GM23338 (cell line): Measurements from ENCODE around the gene DDX46. TPM values are rescaled to one million over a fixed set of nuclear protein-coding genes. Genes with fewer than 3 reads are reported as not detected.

Source experiments
- ATAC-seq: fragments of 200-7000 bp; cut with Tn5 transposase; 3 replicates; pipeline ENCODE4 v1.9.1; 2020
- DNase-seq: peaks from one replicate; pipeline ENCODE4 v3.0.0-alpha.2; 2015; ENCODE audit warnings: low spot score
- H2AFZ ChIP-seq: fragments of 200-600 bp; sonication (generic); 2 replicates; pipeline ENCODE4 v1.8.0; 2016; ENCODE audit warnings: antibody characterized with exemption, mild to moderate bottlenecking, moderate library complexity
- H3F3A ChIP-seq: fragments of 200-600 bp; sonication (generic); replicated peaks from 2 replicates; pipeline ENCODE4 v1.8.0; 2017; ENCODE audit warnings: antibody characterized with exemption, mixed run types, low read depth
- H3K27ac ChIP-seq: fragments of 200-600 bp; sonication (generic); 2 replicates; pipeline ENCODE4 v1.6.1; 2016; ENCODE audit warnings: low read depth
- H3K27me3 ChIP-seq: fragments of 200-600 bp; sonication (generic); 2 replicates; pipeline ENCODE4 v1.8.0; 2016; ENCODE audit warnings: mild to moderate bottlenecking, mixed run types, moderate library complexity; ENCODE audit not compliant: insufficient read depth
- H3K36me3 ChIP-seq: fragments of 200-600 bp; sonication (generic); 2 replicates; pipeline ENCODE4 v1.8.0; 2016; ENCODE audit warnings: mild to moderate bottlenecking; ENCODE audit not compliant: insufficient read depth
- H3K4me1 ChIP-seq: fragments of 200-600 bp; sonication (generic); 2 replicates; pipeline ENCODE4 v1.8.0; 2016; ENCODE audit warnings: mild to moderate bottlenecking, moderate library complexity; ENCODE audit not compliant: insufficient read depth
- H3K4me2 ChIP-seq: fragments of 200-600 bp; sonication (generic); 2 replicates; pipeline ENCODE4 v1.7.1; 2017; ENCODE audit warnings: mixed run types
- H3K4me3 ChIP-seq: fragments of 200-600 bp; sonication (generic); 2 replicates; pipeline ENCODE4 v1.6.1; 2016; ENCODE audit warnings: mixed run types
- H3K79me2 ChIP-seq: fragments of 200-600 bp; sonication (generic); replicated peaks from 2 replicates; pipeline ENCODE4 v1.8.0; 2017; ENCODE audit warnings: mild to moderate bottlenecking; ENCODE audit not compliant: insufficient read depth
- H3K9me2 ChIP-seq: fragments of 200-600 bp; sonication (generic); 2 replicates; pipeline ENCODE4 v1.8.0; 2017; ENCODE audit not compliant: insufficient read depth
- H4K20me1 ChIP-seq: fragments of 200-600 bp; sonication (generic); replicated peaks from 2 replicates; pipeline ENCODE4 v1.8.0; 2017; ENCODE audit warnings: mild to moderate bottlenecking; ENCODE audit not compliant: insufficient read depth
- H3K27ac Mint-ChIP-seq: 2 replicates; pipeline ENCODE4 v1.8.0; 2020; ENCODE audit warnings: inconsistent platforms, mild to moderate bottlenecking, moderate library complexity, mixed read lengths
- H3K27me3 Mint-ChIP-seq: 3 replicates; pipeline ENCODE4 v1.8.0; 2022; ENCODE audit warnings: low read depth, mild to moderate bottlenecking, moderate library complexity, mixed read lengths, inconsistent platforms; ENCODE audit not compliant: insufficient read depth, poor library complexity
- H3K36me3 Mint-ChIP-seq: 3 replicates; pipeline ENCODE4 v1.8.0; 2021; ENCODE audit warnings: low read depth, mild to moderate bottlenecking, inconsistent platforms, moderate library complexity, mixed read lengths
- H3K4me1 Mint-ChIP-seq: 3 replicates; pipeline ENCODE4 v1.8.0; 2020; ENCODE audit warnings: mild to moderate bottlenecking, inconsistent platforms, mixed read lengths
- H3K4me3 Mint-ChIP-seq: 3 replicates; pipeline ENCODE4 v1.8.0; 2021; ENCODE audit warnings: moderate library complexity, mild to moderate bottlenecking, inconsistent platforms, mixed read lengths
- H3K9me3 Mint-ChIP-seq: 3 replicates; pipeline ENCODE4 v1.8.0; 2020; ENCODE audit warnings: moderate library complexity, mild to moderate bottlenecking, inconsistent platforms, mixed read lengths
- CREB1 ChIP-seq: fragments of 250-450 bp; sonication (Bioruptor Pico); IDR thresholded peaks from 2 replicates; pipeline ENCODE4 v1.5.0; 2020; ENCODE audit warnings: low read depth, mild to moderate bottlenecking, moderate library complexity
- ETS1 ChIP-seq: IDR thresholded peaks from 2 replicates; pipeline ENCODE4 v1.6.1; 2016; ENCODE audit warnings: antibody characterized with exemption
- EZH2 ChIP-seq: fragments of 200-600 bp; sonication (generic); IDR thresholded peaks from one replicate; pipeline ENCODE4 v1.8.0; 2017; ENCODE audit warnings: antibody characterized with exemption, mild to moderate bottlenecking, low read depth; ENCODE audit not compliant: unreplicated experiment
- EZH2phosphoT487 ChIP-seq: fragments of 200-600 bp; sonication (generic); IDR thresholded peaks from one replicate; pipeline ENCODE4 v1.8.1; 2018; ENCODE audit warnings: antibody characterized with exemption; ENCODE audit not compliant: unreplicated experiment
- JUNB ChIP-seq: IDR thresholded peaks from one replicate; pipeline ENCODE4 v1.6.1; 2016; ENCODE audit warnings: antibody characterized with exemption; ENCODE audit not compliant: unreplicated experiment
- NANOG ChIP-seq: IDR thresholded peaks from 2 replicates; pipeline ENCODE4 v1.6.1; 2016; ENCODE audit warnings: antibody characterized with exemption, borderline replicate concordance
- POLR2AphosphoS5 ChIP-seq: IDR thresholded peaks from 2 replicates; pipeline ENCODE4 v1.6.1; 2016; ENCODE audit warnings: antibody characterized with exemption, low read depth
- STAT1 ChIP-seq: IDR thresholded peaks from one replicate; pipeline ENCODE4 v1.6.1; 2016; ENCODE audit warnings: antibody characterized with exemption; ENCODE audit not compliant: unreplicated experiment
- ZNF114 ChIP-seq: fragments of 250-450 bp; sonication (Bioruptor Pico); IDR thresholded peaks from 2 replicates; pipeline ENCODE4 v1.5.0; 2020; ENCODE audit warnings: mild to moderate bottlenecking, moderate library complexity
- ZNF331 ChIP-seq: fragments of 250-450 bp; sonication (Bioruptor Pico); IDR thresholded peaks from 2 replicates; pipeline ENCODE4 v1.5.0; 2020; ENCODE audit warnings: low read depth, mild to moderate bottlenecking, moderate library complexity
- polyA plus RNA-seq: library from polyadenylated mRNA; unstranded; fragments of >200 nt; fragmentation: Nextera tagmentation; extraction: Ambion mirVana; gene quantifications from 2 replicates; pipeline ENCODE4 v1.2.1, GENCODE V29; 2016
- total RNA-seq: library from RNA; depleted of rRNA; stranded (reverse); fragments of >200 nt; shearing (Covaris generic); gene quantifications from 2 replicates; pipeline ENCODE4 v1.2.3, GENCODE V29; 2014
- TF ChIP-seq, protein P1 (sequence below): fragments of 250-450 bp; sonication (Bioruptor Pico); IDR thresholded peaks from 2 replicates; pipeline ENCODE4 v1.5.0; 2020; ENCODE audit warnings: mild to moderate bottlenecking, moderate library complexity
- TF ChIP-seq, protein P2 (sequence below), 2 experiments: fragments of 200-600 bp in 1 of 2; sonication (generic) in 1 of 2; conservative IDR thresholded peaks; 2 replicates each; pipeline versions ENCODE4 v1.5.1 to v1.6.1; 2016 to 2017; ENCODE audit warnings: antibody characterized with exemption in 2 of 2, low read depth in 2 of 2, mild to moderate bottlenecking in 2 of 2, moderate library complexity in 1 of 2
- TF ChIP-seq, protein P3 (sequence below): IDR thresholded peaks from one replicate; pipeline ENCODE4 v1.6.1; 2018; ENCODE audit warnings: antibody characterized with exemption; ENCODE audit not compliant: unreplicated experiment

Gene DDX46
- total and polyA plus RNA-seq, 2 experiments from 2014 or later, result 85.6 to 91.4 TPM

DNA sequence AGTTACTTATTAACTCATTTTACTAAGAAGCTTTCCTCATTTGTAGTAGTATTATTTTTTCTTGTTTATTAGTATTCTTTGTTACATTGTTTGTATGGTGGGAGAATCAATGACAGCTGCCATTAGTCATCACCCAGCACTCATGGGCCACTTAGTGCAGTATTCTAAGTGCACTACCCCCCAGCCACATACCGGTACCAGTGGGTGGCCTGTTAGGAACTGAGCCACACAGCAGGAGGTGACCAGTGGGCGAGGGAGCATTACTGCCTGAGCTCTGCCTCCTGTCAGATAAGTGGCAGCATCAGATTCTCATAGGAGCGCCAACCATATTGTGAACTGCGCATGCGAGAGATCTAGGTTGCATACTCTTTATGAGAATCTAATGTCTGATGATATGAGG lies 44.5 kb upstream of the DDX46 start:
- DNase-seq (peak; percentile 8), ATAC-seq (peak; percentile 57; the same call in 2 of the 3 replicates)
- Histone ChIP-seq H3K4me1 (no peaks in the 10 kb centered on the region), H3K27me3 (no peaks in the 10 kb centered on the region), H2AFZ (no peak overlapping the region), H4K20me1 (no peaks in the 10 kb centered on the region; the same call in none of the 2 replicates), H3K36me3 (peaks cover 30% of the 10 kb centered on the region), H3K4me3 (no peak overlapping the region), H3K9me2 (no peaks in the 10 kb centered on the region), H3F3A (0 out of 2 replicates have a peak, but pooled peaks cover 3% of the 10 kb centered on the region), H3K4me2 (no peak overlapping the region), H3K27ac (no peak overlapping the region), H3K79me2 (no peaks in the 10 kb centered on the region)
- Mint-ChIP-seq H3K27me3 (no peaks in the 10 kb centered on the region), H3K4me1 (no peaks in the 10 kb centered on the region), H3K4me3 (no peak overlapping the region), H3K27ac (no peak overlapping the region), H3K36me3 (peaks cover 46% of the 10 kb centered on the region), H3K9me3 (no peaks in the 10 kb centered on the region)
- TF ChIP-seq NANOG (no peak), ZNF114 (no peak), CREB1 (CRISPR knock-in tag) (no peak), EZH2phosphoT487 (no peak), JUNB (no peak), STAT1 (no peak), POLR2AphosphoS5 (no peak), ZNF331 (no peak), ETS1 (no peak), EZH2 (no peak)
- TF ChIP-seq, protein P1, sequence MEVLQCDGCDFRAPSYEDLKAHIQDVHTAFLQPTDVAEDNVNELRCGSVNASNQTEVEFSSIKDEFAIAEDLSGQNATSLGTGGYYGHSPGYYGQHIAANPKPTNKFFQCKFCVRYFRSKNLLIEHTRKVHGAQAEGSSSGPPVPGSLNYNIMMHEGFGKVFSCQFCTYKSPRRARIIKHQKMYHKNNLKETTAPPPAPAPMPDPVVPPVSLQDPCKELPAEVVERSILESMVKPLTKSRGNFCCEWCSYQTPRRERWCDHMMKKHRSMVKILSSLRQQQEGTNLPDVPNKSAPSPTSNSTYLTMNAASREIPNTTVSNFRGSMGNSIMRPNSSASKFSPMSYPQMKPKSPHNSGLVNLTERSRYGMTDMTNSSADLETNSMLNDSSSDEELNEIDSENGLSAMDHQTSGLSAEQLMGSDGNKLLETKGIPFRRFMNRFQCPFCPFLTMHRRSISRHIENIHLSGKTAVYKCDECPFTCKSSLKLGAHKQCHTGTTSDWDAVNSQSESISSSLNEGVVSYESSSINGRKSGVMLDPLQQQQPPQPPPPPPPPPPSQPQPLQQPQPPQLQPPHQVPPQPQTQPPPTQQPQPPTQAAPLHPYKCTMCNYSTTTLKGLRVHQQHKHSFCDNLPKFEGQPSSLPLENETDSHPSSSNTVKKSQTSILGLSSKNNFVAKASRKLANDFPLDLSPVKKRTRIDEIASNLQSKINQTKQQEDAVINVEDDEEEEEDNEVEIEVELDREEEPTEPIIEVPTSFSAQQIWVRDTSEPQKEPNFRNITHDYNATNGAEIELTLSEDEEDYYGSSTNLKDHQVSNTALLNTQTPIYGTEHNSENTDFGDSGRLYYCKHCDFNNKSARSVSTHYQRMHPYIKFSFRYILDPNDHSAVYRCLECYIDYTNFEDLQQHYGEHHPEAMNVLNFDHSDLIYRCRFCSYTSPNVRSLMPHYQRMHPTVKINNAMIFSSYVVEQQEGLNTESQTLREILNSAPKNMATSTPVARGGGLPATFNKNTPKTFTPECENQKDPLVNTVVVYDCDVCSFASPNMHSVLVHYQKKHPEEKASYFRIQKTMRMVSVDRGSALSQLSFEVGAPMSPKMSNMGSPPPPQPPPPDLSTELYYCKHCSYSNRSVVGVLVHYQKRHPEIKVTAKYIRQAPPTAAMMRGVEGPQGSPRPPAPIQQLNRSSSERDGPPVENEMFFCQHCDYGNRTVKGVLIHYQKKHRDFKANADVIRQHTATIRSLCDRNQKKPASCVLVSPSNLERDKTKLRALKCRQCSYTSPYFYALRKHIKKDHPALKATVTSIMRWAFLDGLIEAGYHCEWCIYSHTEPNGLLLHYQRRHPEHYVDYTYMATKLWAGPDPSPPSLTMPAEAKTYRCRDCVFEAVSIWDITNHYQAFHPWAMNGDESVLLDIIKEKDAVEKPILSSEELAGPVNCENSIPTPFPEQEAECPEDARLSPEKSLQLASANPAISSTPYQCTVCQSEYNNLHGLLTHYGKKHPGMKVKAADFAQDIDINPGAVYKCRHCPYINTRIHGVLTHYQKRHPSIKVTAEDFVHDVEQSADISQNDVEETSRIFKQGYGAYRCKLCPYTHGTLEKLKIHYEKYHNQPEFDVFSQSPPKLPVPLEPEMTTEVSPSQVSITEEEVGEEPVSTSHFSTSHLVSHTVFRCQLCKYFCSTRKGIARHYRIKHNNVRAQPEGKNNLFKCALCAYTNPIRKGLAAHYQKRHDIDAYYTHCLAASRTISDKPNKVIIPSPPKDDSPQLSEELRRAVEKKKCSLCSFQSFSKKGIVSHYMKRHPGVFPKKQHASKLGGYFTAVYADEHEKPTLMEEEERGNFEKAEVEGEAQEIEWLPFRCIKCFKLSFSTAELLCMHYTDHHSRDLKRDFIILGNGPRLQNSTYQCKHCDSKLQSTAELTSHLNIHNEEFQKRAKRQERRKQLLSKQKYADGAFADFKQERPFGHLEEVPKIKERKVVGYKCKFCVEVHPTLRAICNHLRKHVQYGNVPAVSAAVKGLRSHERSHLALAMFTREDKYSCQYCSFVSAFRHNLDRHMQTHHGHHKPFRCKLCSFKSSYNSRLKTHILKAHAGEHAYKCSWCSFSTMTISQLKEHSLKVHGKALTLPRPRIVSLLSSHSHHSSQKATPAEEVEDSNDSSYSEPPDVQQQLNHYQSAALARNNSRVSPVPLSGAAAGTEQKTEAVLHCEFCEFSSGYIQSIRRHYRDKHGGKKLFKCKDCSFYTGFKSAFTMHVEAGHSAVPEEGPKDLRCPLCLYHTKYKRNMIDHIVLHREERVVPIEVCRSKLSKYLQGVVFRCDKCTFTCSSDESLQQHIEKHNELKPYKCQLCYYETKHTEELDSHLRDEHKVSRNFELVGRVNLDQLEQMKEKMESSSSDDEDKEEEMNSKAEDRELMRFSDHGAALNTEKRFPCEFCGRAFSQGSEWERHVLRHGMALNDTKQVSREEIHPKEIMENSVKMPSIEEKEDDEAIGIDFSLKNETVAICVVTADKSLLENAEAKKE, result no peak
- TF ChIP-seq, protein P2, sequence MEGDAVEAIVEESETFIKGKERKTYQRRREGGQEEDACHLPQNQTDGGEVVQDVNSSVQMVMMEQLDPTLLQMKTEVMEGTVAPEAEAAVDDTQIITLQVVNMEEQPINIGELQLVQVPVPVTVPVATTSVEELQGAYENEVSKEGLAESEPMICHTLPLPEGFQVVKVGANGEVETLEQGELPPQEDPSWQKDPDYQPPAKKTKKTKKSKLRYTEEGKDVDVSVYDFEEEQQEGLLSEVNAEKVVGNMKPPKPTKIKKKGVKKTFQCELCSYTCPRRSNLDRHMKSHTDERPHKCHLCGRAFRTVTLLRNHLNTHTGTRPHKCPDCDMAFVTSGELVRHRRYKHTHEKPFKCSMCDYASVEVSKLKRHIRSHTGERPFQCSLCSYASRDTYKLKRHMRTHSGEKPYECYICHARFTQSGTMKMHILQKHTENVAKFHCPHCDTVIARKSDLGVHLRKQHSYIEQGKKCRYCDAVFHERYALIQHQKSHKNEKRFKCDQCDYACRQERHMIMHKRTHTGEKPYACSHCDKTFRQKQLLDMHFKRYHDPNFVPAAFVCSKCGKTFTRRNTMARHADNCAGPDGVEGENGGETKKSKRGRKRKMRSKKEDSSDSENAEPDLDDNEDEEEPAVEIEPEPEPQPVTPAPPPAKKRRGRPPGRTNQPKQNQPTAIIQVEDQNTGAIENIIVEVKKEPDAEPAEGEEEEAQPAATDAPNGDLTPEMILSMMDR (conservative IDR thresholded peaks at IDR 0.05; ENCODE audit: low read depth in 2 of 2), result no peak
- TF ChIP-seq, protein P3, sequence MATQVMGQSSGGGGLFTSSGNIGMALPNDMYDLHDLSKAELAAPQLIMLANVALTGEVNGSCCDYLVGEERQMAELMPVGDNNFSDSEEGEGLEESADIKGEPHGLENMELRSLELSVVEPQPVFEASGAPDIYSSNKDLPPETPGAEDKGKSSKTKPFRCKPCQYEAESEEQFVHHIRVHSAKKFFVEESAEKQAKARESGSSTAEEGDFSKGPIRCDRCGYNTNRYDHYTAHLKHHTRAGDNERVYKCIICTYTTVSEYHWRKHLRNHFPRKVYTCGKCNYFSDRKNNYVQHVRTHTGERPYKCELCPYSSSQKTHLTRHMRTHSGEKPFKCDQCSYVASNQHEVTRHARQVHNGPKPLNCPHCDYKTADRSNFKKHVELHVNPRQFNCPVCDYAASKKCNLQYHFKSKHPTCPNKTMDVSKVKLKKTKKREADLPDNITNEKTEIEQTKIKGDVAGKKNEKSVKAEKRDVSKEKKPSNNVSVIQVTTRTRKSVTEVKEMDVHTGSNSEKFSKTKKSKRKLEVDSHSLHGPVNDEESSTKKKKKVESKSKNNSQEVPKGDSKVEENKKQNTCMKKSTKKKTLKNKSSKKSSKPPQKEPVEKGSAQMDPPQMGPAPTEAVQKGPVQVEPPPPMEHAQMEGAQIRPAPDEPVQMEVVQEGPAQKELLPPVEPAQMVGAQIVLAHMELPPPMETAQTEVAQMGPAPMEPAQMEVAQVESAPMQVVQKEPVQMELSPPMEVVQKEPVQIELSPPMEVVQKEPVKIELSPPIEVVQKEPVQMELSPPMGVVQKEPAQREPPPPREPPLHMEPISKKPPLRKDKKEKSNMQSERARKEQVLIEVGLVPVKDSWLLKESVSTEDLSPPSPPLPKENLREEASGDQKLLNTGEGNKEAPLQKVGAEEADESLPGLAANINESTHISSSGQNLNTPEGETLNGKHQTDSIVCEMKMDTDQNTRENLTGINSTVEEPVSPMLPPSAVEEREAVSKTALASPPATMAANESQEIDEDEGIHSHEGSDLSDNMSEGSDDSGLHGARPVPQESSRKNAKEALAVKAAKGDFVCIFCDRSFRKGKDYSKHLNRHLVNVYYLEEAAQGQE, result no peak
